Right atrium auricular region (tissue), 2 donors: ENCODE data around the gene FYTTD1. TPM values are rescaled to one million over a fixed set of nuclear protein-coding genes. Genes with fewer than 3 reads are reported as not detected.

ENCODE experiments used
- DNase-seq: peaks from one replicate; pipeline ENCODE4 v3.0.0-alpha.2; 2019; ENCODE audit warnings: low spot score
- H3K27ac ChIP-seq, 2 donors: fragments of 200-600 bp; sonication (generic); 1 replicate in 1 of 2; 2 replicates in 1 of 2; pipeline ENCODE4 v1.5.1; 2016 to 2019
- H3K27me3 ChIP-seq, 2 donors: fragments of 200-600 bp; sonication (generic); one replicate each; pipeline versions ENCODE4 v1.5.1 to v1.6.0; 2017 to 2019
- H3K36me3 ChIP-seq: fragments of 200-600 bp; sonication (generic); one replicate; pipeline ENCODE4 v1.5.1; 2016
- H3K4me1 ChIP-seq, 2 donors: fragments of 200-600 bp; sonication (generic); one replicate each; pipeline versions ENCODE4 v1.5.1 to v1.6.0; 2017 to 2019
- H3K4me3 ChIP-seq, 2 donors: fragments of 200-600 bp; sonication (generic); 1 replicate in 1 of 2; 2 replicates in 1 of 2; pipeline ENCODE4 v1.5.1; 2017 to 2019; ENCODE audit warnings: mild to moderate bottlenecking in 1 of 2, moderate library complexity in 1 of 2
- H3K9me3 ChIP-seq, 2 donors: fragments of 200-600 bp; sonication (generic); one replicate each; pipeline ENCODE4 v1.5.1; 2019
- total RNA-seq, 2 donors: library from RNA; depleted of rRNA; stranded (reverse); fragments of >200 nt; gene quantifications; one replicate each; pipeline ENCODE4 v1.1.0, GENCODE V29; 2016
- TF ChIP-seq, protein P1 (sequence below), 2 donors: fragments of 200-600 bp; sonication (generic); IDR thresholded peaks; one replicate each; pipeline ENCODE4 v1.5.1; 2019; ENCODE audit warnings: antibody characterized with exemption in 2 of 2

FYTTD1 gene
- total RNA-seq, 2 donors from 2014 or later = 39.9 to 61.8 TPM

DNA sequence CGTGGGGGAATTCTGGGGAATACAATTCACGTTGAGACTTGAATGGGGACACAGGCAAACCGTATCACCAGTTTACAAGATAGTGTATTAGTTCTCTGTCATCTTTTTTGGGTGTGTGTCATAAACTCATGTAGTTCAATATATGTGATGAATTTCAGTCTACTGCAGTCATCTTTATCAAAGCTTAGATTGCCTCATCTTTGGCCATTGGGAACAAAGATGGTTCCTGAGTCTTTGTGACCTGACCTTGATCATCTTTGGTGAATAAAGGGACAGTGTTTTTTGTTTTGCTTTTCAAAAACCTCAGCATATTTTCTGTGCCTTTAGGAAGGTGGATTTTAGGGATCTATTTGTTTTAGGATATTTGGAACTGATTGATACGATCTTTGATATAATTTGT lies 64.7 kb downstream of the FYTTD1 start:
- Histone ChIP-seq H3K27ac (no peak overlapping the region), H3K4me3 (no peak overlapping the region), H3K36me3 (no peaks in the 10 kb centered on the region), H3K27me3 (no peaks in the 10 kb centered on the region), H3K4me1 (peaks cover 0 to 17% of the 10 kb centered on the region in 2 donors), H3K9me3 (no peaks in the 10 kb centered on the region)
- TF ChIP-seq, protein P1, sequence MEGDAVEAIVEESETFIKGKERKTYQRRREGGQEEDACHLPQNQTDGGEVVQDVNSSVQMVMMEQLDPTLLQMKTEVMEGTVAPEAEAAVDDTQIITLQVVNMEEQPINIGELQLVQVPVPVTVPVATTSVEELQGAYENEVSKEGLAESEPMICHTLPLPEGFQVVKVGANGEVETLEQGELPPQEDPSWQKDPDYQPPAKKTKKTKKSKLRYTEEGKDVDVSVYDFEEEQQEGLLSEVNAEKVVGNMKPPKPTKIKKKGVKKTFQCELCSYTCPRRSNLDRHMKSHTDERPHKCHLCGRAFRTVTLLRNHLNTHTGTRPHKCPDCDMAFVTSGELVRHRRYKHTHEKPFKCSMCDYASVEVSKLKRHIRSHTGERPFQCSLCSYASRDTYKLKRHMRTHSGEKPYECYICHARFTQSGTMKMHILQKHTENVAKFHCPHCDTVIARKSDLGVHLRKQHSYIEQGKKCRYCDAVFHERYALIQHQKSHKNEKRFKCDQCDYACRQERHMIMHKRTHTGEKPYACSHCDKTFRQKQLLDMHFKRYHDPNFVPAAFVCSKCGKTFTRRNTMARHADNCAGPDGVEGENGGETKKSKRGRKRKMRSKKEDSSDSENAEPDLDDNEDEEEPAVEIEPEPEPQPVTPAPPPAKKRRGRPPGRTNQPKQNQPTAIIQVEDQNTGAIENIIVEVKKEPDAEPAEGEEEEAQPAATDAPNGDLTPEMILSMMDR (IDR thresholded peaks at IDR 0.05) = no peak
- no peak for DNase-seq

DNA sequence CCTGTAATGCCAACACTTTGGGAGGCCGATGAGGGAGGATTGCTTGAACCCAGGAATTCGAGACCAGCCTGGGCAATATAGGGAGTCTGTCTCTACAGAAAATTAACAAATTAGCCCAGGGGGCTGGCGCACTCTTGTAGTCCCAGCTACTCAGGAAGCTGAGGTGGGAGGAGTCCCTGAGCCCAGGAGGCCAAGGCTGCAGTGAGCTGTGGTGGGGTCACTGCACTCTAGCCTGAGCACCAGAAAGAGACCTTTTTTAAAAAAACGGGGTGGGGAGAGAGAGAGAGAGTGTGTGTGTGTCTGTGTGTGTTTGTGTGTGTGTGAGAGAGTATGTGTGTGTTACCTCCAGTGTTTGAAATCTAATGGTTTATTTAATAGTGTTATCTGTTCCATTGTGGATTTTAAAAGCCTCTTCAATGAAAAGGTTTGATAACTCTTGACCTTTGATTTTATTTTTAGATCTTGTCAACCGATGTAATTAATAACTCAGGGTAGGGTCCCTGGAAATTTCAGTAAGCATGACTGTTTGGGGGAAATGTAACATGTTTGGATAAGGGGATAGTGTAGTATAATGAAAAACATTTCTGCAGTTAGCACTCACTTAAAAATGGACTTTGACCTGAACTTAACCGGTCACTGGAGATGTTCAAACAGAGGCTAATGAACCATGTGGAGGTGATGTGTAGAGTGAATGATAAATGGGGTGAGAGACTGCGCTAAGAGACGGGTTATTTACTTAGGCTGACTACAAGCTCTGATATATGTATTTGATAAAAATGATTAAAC lies 71.1 kb downstream of the FYTTD1 start:
- Histone ChIP-seq H3K4me3 (no peak overlapping the region), H3K36me3 (peaks cover 22% of the 10 kb centered on the region), H3K27me3 (no peaks in the 10 kb centered on the region), H3K27ac (no peak overlapping the region), H3K9me3 (no peaks in the 10 kb centered on the region), H3K4me1 (peaks cover 0 to 6% of the 10 kb centered on the region in 2 donors)
- DNase-seq = no peak
- TF ChIP-seq, protein P1 (IDR thresholded peaks at IDR 0.05) = no peak

DNA sequence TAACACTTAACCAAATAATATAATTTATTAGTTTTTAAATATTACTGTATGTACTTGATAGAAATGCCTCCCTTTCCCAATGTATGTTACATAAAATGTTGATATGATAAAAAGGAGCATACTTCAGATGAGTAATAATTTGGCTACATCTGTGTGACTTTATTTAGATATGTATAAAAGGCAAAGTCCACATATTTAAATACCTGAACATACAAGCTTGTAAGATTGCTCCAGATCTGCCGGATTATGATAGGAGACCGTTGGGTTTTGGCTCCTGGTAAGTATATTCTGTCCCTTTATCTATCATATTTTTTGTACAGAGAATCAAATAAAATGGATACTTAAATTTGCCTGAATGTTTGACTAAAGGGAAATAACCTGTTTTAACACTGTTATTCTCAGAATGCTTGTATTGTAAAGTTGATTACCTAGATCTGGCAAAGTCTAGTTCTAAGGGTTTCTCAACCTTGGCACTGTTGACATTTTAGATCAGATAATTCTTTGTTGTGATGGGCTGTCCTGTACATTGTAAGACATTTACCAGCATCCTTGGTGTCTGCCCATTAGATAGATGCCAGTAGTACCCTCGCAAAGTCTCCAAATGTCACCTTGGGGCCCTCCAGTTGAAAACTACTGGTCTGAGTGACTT lies 79.8 kb downstream of the FYTTD1 start:
- Histone ChIP-seq H3K36me3 (peaks cover 45% of the 10 kb centered on the region), H3K4me1 (no peaks in the 10 kb centered on the region), H3K27ac (no peak overlapping the region), H3K27me3 (no peaks in the 10 kb centered on the region), H3K9me3 (no peaks in the 10 kb centered on the region), H3K4me3 (no peak overlapping the region)
- DNase-seq = no peak
- TF ChIP-seq, protein P1 (IDR thresholded peaks at IDR 0.05) = no peak

DNA sequence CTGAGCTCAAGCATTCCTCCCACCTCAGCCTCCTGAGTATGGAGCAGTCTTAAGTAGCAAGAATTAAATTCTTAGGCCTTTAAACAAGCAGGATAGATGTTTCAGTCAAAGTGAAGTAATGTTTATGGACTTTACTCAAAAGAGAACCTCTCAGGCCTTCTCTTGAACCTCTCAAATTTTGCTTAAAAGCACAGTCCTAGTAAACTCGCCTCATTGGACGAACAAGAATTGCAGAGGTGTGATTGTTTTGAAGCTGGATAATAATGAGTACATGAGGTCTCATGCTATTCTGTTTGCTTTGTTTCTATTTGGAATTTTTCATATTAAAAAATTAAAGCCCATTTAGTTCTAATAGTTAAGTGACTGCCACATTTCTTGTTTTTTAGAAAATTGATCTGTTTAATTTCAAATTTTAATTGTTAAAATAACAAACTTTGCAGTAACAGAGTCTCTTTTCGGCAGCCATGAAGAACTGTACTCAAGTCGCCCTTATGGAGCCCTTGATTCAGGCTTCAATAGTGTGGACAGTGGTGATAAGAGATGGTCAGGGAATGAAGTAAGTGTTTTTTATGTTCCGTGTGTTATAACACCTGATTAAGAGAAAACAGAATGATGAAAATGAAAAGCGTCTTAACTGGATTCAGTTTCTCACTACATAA lies 80.8 kb downstream of the FYTTD1 start:
- Histone ChIP-seq H3K4me1 (no peaks in the 10 kb centered on the region), H3K36me3 (peaks cover 51% of the 10 kb centered on the region), H3K9me3 (no peaks in the 10 kb centered on the region), H3K27me3 (no peaks in the 10 kb centered on the region), H3K27ac (peak overlapping the region in 1 of 2 donors; percentile 38), H3K4me3 (no peak overlapping the region)
- TF ChIP-seq, protein P1 (IDR thresholded peaks at IDR 0.05) = no peak
- no peak for DNase-seq

DNA sequence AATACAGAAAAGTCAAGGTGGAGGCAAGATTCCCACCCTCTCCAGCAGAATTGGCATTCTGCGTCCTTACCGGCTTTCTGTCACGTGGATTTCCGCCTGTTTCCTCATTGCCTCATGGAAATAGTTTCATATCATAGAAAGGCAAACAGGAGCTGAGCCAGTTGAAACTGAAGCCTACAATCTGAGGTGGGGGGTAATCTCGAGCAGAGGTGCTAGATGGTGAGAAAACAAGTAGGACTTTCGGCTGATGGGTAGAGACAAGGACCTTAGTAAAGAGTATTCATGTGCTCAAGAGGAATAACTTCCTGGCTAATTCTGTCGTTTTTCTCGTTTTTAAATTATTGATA lies 81.3 kb downstream of the FYTTD1 start:
- Histone ChIP-seq H3K4me1 (no peaks in the 10 kb centered on the region), H3K4me3 (no peak overlapping the region), H3K27me3 (no peaks in the 10 kb centered on the region), H3K36me3 (peaks cover 56% of the 10 kb centered on the region), H3K27ac (peak overlapping the region in 1 of 2 donors; percentile 38), H3K9me3 (no peaks in the 10 kb centered on the region)
- TF ChIP-seq, protein P1 (IDR thresholded peaks at IDR 0.05) = no peak
- DNase-seq = no peak
